Glomerular endothelial cell (primary cell): ENCODE measurements around the gene RPL38. TPM values are rescaled to one million over a fixed set of nuclear protein-coding genes. Genes with fewer than 3 reads are reported as not detected.

Experiments
- DNase-seq: peaks from one replicate; pipeline ENCODE4 v3.0.0-alpha.2; 2011; ENCODE audit warnings: low read depth, low spot score; ENCODE audit errors: extremely low read depth
- total RNA-seq: library from RNA; depleted of rRNA; stranded (reverse); fragments of >200 nt; gene quantifications from 2 replicates; pipeline ENCODE4 v1.2.3, GENCODE V29; 2015

Gene RPL38
- total RNA-seq, 1 donor from 2014 or later: 542 TPM

DNA sequence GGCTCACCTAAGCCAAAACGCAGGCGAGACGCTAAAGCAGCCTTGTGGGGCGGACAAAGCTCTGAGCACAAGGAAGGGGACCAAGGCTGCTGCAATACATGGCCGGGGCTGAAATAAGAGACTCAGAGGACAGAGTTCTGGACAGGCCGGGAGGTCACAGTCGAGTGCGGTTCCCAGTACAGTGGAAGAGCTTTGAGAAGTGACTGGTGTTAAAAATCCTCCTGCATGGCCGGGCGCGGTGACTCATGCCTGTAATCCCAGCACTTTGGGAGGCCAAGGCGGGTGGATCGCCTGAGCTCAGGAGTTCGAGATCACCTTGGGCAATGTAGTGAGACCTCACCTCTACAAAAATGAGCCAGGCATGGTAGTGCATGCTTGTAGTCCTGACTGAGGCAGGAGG lies 20.4 kb downstream of the RPL38 start:
- DNase-seq: no peak

DNA sequence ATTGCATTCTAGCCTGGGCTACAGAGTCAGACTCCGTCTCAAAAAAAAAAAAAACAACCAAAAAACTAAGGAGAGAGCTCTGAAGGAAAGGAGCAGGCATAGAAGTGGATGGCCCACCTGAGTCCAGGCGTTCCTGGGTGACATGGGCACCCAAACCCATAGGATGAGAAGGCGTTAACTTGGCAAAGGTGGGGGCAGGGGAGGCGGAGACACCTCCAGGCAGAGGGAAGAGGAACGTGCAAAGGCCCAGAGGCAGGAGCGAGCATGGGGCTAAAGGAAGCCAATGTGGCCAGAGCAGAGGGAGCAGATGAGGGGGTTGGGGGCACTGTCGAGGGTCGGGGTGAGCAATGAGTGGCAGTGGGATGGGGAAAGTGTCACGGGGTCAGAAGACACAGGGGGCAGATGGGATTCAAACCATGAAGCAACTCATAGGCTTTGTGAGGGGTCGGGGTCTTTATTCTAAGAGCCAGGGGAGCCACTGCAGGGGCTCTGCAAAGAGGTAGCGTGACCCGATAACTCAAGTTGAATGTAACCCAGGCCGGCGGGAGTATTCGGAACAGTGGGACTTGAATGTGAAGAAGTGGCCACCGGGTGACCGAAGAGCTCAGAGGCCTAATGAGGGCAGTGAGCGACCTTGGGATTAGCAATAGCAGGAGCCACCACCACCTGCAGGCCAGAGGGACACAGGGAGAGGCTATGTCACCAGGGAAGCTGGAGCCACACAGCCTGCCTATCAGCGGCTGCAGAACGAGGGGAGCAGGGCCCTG lies 21.7 kb downstream of the RPL38 start:
- DNase-seq: no peak

- no peak for DNase-seq
These were observed 22.8 kb downstream of the RPL38 start for GRCh38 chr17:74226252-74226651.

DNA sequence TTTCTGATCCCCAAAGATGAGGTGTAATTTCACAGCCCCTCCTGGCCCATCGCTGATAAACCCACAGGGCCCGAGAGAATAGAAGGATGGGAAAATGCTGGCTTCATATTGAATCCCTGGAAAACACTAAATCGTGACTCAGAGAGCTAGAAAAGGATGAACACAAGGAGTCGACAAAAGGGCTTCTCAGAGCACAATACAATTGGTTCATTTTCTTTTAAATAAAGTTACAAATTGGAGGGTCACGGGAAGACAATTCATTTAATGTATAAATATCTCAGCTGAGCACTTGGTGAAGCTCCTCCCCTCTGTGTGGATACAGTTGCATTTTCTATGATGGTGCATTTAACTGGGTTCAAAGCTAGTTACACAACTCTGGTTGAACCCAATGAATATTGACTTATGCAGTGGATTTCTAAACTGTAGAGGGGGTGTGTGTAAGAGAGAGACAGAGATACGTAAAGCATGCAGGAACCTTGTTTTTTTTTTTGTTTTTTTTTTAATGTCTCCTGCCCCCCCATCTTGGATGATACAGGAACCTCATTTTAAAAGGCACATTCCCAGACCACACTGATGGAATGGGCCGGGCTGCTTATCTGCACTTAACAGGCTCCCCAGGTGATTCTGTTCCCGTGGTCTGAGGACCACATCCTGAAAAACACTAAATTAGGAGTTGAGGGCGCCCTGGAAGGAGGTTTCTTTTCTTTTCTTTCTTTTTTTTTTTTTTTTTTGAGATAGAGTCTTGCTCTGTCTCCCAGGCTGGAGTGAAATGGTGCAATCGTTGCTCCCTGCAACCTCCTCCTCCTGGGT lies 24.0 kb downstream of the RPL38 start:
- DNase-seq: no peak

- DNase-seq: no peak
These were observed 25.0 kb downstream of the RPL38 start for GRCh38 chr17:74228306-74228978.

- no peak for DNase-seq
These were observed 27.4 kb downstream of the RPL38 start for GRCh38 chr17:74230896-74231295.

GRCh38 chr17:74231928-74232907 lies 28.7 kb downstream of the RPL38 start:
- no peak for DNase-seq

DNA sequence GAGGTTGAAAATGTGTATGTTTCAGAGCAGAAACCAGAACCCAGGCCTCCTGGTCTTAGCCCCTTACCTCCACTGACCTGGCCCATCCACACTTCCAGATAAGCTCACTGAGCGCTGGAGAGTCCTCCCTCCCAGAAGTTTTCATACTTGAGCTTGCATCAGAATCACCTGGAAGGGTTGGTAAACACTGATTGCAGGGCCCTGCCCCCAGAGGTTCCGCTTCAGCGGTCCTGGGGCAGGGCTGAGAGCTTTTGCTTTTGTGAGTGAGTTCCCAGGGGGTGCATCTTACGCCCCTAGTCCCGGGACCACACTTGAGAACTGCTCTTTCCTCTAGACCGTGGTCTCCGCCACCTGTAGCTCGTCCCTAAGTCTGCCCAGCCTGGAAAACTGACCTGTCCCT lies 30.5 kb downstream of the RPL38 start:
- DNase-seq: no peak

- no peak for DNase-seq
These were observed 31.0 kb downstream of the RPL38 start for GRCh38 chr17:74234486-74234885.

DNA sequence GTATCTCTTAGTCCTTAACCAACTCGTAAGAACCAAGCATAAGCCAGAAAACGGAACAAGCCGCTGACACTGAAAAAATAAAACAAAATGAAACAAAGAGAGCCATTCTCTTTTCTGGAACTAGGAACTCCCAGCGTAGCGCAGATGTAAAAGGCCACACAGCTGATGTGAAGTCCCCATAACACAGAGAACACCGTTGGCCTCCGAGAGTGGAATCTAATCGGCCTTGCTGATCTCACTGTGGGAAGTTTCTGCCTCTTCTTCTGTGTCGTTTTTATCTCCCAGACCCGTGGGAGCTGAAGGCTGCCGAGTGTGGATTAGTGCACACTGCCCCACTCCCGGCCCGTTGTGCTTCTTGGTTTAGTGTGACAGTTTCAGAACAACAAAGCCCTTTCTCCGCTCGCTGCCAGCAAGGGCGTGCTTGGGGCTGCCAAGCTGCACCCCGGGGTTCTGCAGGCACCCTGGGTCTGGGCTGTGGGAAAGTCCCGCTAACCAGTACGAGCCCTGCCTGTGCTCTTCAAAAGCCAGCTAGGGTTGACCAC lies 31.6 kb downstream of the RPL38 start:
- no peak for DNase-seq

GRCh38 chr17:74235911-74236371 lies 32.5 kb downstream of the RPL38 start:
- DNase-seq: no peak

GRCh38 chr17:74237321-74237720 lies 33.8 kb downstream of the RPL38 start:
- no peak for DNase-seq

- no peak for DNase-seq
These were observed 35.7 kb downstream of the RPL38 start for GRCh38 chr17:74239172-74239571.

DNA sequence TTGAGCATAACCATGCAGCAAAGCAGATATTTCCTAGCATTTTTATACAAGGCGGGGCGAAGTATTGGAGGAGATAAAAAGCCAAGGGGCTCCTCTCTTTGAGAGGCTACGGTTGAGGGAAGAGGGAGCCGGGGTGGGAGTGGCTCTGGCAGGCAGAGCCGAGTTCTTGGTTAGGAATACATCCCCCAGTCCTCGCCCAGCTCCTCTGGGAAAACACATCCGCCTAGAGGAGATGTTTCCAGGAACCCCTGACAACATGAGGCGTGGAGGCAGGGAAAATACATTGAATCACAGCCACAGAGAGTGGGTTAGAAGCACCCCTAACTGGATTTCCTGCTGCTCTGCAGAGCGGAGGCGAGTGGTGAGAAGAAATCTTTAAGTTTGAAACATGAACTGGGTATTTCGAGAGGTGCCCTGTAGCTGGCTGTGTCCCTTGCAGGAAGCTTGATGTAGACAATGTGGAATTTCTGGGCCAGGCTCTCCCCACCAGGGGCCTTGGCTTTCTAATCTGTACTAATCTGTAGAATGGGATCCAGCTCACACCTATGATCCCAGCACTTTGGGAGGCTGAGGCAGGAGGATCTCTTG lies 37.2 kb downstream of the RPL38 start:
- DNase-seq: no peak

GRCh38 chr17:74241431-74241830 lies 38.0 kb downstream of the RPL38 start:
- DNase-seq: no peak

- no peak for DNase-seq
These were observed 38.4 kb downstream of the RPL38 start for GRCh38 chr17:74241847-74242246.

GRCh38 chr17:74243013-74243755 lies 39.7 kb downstream of the RPL38 start:
- DNase-seq: no peak

DNA sequence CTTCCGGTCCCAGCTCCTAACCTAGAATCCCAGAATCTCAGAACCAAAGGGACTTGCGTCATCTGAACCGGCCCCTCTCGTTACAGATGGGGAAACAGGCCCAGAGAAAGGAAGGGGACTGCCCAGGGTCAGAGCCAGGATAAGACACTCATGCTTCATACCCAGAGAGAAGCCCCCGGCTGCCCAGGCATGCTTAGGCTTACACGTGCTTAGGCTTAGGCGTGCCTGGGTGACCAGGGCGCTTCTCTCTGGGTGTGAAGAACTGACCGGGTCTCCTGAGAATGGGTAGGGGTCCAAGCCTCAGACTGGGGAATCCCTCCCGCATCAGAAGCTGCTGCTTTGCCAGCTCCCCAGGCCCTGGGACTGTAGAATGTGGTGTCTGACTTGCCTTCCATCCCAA lies 40.6 kb downstream of the RPL38 start:
- DNase-seq: no peak

- no peak for DNase-seq
These were observed 41.1 kb downstream of the RPL38 start for GRCh38 chr17:74244548-74244947.
